GM18861 (cell line): ENCODE results near the gene PIK3R1.

Source experiments
- ATAC-seq: cut with Tn5 transposase; IDR thresholded peaks from one replicate; pipeline ENCODE4 v1.9.1; 2021; ENCODE audit not compliant: unreplicated experiment

Gene PIK3R1

GRCh38 chr5:68268101-68268851 lies 52.7 kb downstream of the PIK3R1 start:
- no peak for ATAC-seq

DNA sequence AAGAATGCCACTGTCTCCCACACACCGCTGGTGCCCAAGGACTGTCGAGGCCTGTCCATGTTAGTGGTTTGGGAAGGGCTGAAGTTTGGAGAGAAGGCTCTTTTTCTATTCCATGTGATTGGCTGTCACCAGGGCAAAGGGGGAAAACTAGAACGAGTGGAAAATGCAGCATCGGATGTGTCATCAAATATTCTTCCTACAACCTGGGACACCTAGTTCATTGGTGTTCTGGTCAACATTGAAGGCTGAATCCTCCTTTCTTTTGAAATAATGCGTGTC lies 53.2 kb downstream of the PIK3R1 start:
- no peak for ATAC-seq

- no peak for ATAC-seq
Measured at GRCh38 chr5:68269820-68270219, 54.3 kb downstream of the PIK3R1 start.

DNA sequence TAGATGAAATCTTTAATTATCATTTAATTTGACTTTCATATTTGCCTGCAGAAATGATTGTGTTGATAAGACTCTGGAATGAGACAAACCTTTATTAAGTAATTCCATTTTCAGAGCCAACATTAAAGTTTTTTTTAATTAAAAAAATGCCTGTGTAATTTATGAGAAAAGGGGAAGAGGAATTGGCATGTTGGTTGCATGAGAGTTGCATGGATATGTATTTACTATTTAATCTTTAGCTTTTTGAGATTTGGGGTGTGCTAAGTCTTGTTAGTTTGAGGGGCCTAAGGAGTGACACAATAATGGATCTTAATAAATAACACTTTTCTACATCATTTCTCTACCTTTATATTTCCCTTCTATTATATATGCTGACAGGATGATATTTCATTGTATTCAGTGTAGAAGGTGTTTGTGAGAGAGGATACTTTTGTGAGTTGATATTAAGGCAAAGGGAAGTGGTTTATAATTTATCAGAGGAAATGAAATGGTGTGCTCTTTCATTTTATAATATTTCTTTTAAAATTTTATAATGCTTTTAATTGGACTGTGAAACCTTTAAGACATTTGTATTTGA lies 54.9 kb downstream of the PIK3R1 start:
- no peak for ATAC-seq

GRCh38 chr5:68271124-68271523 lies 55.6 kb downstream of the PIK3R1 start:
- ATAC-seq, result no peak

GRCh38 chr5:68272289-68272688 lies 56.7 kb downstream of the PIK3R1 start:
- ATAC-seq, result no peak

- peak; percentile 31 for ATAC-seq
Measured at GRCh38 chr5:68273717-68274409, 58.3 kb downstream of the PIK3R1 start.

- ATAC-seq, result peak; percentile 59
Measured at GRCh38 chr5:68274847-68275651, 59.5 kb downstream of the PIK3R1 start.

DNA sequence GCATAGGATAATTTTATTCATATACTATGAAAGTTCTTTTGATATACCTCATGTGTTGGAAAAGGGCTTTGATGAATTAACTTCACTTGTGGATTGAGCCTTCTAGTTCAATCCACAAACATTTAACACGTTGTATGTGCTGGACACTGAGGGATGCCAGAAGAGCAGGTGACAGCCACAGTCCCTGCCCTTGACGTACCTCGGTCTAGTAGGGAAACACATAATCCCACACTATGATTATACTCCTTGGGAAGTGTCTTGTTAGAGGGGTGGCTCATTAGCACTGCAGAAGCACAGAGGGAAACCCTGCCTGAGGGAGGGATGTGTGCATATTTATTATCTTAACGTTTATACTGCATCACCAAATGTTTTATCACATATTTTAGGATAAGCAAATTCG lies 61.2 kb downstream of the PIK3R1 start:
- no peak for ATAC-seq

DNA sequence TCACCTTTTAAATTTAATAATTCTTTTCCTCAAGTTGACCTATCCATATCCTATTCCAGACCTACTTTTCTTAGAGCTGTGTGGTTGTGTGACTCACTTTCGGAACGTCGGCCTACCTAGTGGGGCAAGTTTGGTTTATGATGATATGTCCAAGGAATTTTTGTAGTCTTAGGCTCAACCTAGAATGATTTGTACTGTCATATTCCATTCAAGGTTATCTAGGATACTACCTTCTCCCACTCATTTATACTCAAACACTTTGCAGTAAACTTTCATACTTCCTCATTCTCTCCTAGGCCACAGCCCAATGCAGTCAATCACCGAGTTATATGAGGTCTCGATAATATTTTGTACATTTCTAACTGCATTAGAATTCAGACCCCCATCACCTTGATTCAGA lies 61.9 kb downstream of the PIK3R1 start:
- no peak for ATAC-seq

GRCh38 chr5:68279984-68280383 lies 64.4 kb downstream of the PIK3R1 start:
- ATAC-seq, result no peak

DNA sequence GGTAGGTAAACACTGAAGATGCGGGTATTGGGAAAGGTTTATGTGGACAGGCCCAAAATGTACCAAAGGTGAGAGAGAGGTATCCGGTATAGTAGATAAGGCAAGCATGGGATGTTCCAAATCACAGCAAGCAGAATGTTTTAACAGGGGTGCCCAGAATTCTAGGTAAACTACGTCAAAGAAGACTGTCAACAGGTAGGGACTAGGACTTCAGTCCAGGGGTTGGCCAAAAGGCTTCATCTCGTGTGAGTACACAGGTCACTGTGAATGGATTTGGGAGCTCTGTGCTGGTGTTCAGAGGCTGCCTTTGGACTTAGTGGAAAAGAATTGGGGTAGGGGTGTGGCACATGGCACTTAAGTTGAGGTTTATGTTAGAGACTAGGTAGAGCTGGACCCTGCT lies 66.4 kb downstream of the PIK3R1 start:
- no peak for ATAC-seq

GRCh38 chr5:68283766-68284165 lies 68.2 kb downstream of the PIK3R1 start:
- no peak for ATAC-seq

DNA sequence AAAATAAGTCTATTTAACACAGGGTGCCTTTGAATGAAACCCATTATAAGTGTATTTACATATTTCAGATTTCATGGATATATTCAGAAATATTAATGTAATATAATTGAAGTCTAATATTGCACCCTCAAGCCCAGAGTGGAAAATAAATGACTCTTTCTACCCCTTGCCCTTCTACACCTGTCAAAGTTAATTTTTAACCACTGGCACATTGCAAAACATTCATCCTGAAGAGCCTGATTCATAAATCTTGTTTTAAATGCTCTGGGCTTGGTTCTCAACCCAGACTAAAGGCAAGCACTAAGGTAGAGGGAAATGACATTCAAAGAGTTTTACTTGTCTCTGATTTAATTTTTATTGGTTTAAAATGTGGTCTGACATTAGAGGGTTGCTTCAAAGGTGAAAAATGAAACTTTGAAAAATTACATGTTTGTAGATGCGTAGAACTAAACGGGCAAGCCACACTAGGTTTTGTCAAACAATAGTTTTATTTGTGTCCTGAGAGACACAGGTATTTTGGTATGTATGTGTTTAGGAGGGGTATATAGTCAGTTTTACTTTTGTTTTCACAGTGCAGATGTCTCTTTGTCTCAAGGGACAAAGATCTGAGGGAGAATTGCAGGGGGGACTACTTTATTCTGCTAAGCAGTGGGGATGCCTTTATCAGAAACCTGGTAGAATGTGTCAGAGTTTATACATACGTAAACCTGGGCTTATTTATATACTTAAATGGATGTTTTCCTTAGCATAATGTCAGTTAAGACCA lies 69.7 kb downstream of the PIK3R1 start:
- ATAC-seq, result peak; percentile 33

DNA sequence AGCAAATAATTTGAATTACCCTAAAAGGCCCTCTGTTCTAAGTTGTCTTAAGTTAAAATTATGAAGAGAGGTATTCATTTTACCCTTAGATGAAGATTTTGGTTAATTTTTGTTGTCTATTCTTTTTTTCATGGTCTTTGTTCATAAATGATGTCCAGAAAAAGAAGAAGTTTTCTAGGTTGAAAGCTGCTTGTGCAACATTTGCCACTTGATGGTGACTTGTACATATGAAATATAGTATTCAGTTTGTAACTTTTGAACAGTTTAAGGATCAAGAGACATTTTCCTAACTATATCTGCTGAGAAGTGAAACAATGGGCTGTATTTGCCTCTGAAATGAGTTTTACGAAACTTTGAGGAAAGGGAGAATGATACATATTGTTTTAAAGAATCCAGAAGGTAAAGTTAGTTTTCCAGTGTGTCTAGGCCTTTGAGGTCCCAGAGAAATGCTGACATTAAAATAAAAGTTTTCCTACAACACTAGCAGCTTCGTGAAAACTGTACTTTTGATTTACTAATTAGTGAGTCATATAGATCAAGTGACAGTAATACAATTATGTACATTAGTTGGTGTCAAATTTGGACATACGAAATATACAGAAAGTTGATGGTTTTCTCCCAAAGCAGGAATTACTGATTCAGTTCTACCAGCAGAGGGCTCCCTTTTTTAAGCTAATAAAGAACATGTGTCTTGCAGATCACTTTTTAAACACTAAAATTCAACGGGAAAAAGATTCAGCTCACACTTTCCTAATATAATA lies 70.5 kb downstream of the PIK3R1 start:
- ATAC-seq, result no peak

- ATAC-seq, result no peak
Measured at GRCh38 chr5:68286612-68286912, 71.0 kb downstream of the PIK3R1 start.

- no peak for ATAC-seq
Measured at GRCh38 chr5:68287631-68287975, 72.0 kb downstream of the PIK3R1 start.

DNA sequence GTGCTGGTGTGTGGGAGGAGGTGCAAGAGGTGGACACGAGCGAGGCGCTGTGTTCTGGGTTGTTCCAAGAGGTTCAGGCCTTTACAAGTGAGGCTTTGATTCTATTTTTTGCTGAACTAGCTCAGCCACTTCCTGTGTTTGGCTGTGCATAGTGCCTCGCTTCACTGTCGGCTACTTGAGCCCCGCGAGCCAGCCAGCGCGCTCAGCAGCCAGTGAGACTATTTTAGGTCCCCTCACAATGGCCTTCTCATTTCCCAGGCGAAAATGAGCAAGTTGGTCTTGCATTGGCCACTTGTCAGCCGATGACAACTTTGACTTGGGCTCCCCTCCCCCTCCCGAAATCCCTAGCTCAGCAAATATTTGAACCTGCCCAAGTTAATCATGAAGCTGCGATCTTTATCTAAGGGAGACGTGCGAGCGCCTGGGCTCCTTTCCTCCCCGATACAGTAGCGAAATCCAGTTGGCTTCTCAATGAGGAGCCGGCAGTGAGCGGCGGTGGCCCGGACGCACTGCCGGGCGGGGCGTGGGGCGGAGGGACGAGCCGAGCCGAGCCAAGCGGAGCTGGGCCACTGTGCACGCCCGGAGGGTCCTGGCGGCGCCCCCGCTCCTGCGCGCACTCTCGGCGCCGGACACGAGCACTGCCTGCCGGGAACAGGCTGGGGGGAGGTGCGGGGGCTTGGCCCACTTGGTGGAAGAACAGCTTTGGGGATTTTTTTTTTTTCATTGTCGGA lies 72.6 kb downstream of the PIK3R1 start:
- peak; percentile 69 for ATAC-seq

DNA sequence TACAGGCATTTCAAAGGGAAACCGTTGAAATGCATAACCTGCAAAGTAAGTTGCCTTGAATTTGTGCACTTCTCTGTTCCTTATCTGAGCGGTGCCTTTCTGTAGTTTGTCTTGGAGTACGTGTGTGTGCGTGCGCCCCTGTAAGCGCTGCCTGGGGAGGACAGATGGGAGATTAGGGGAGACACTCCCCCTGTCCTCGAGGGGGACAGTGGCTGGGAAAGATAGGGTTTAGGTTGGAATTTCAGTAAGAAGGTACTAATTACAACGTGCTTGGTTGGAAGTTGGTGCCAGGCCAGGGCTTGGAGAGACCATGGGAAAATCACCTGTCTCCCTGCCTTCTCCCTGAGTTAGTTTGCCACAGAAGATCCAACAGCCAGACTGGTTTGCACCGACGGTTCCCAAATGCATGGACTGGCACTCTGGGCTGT lies 73.2 kb downstream of the PIK3R1 start:
- peak; percentile 3 for ATAC-seq

DNA sequence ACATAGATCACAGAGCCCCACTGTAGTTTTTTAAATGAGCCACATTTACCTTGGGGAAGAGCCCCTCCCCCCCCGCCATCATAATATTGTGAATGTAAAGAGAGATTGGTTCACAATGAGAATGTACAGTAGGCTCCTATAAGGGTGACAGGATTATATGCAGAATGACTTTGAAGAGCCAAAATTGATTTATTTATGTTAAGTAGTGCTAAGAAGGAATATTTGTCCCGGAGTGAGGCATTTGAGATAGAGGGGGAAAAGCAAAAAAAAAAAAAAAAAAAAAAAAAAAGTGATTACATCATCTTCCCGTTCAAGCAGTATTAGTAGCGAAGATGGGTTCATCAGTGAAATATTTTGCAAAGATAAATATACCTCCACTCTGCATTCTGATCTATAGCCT lies 73.9 kb downstream of the PIK3R1 start:
- ATAC-seq, result no peak
